BE2C (cell line): ENCODE data around the gene PRKCZ.

Source experiments
- DNase-seq: peaks from one replicate; pipeline ENCODE4 v3.0.0-alpha.2; 2020
- H3K27me3 ChIP-seq: fragments of 250-450 bp; sonication (Bioruptor Pico); 2 replicates; pipeline ENCODE4 v1.5.1; 2020; ENCODE audit warnings: mild to moderate bottlenecking
- H3K36me3 ChIP-seq: fragments of 250-450 bp; sonication (Bioruptor Pico); 2 replicates; pipeline ENCODE4 v1.5.1; 2020; ENCODE audit warnings: mild to moderate bottlenecking
- H3K4me1 ChIP-seq: fragments of 250-450 bp; sonication (Bioruptor Pico); 2 replicates; pipeline ENCODE4 v1.5.1; 2020
- H3K4me3 ChIP-seq: 2 replicates; pipeline ENCODE4 v1.5.1; 2011; ENCODE audit warnings: low read depth, low read length
- H3K9me3 ChIP-seq: fragments of 250-450 bp; sonication (Bioruptor Pico); 2 replicates; pipeline ENCODE4 v1.5.1; 2020
- CTCF ChIP-seq: IDR thresholded peaks from 2 replicates; pipeline ENCODE4 v1.5.1; 2012; ENCODE audit warnings: mild to moderate bottlenecking, low read depth, low read length

Gene PRKCZ

DNA sequence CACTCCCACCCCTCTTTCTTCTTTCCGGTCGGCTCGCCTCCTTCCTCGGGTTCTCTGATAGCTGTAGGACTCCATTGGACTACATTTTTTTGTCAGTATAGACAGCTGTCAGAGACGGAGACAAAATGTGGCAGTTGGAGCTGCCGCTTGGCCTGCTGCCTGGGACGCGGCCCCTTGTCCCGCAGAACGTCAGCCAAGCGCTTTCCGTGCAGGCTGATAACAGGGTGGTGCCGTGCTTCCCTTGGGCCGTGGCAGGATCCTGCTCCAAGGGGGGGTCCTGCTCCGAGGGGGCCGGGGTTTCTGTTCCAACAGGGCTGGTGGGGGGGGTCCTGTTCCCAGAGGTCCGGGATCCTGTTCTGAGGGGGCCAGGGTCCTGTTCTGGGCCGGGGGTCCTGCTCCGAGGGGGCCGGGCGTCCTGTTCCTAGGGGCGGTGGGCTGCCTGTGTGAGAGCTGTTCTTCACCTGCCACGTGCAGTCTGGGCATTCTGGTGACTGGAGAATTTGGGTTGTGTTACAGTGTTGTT is 182.8 kb downstream of the PRKCZ start:
- Histone ChIP-seq H3K9me3 (no peaks in the 10 kb centered on the region), H3K36me3 (no peaks in the 10 kb centered on the region), H3K4me3 (no peak overlapping the region), H3K4me1 (no peaks in the 10 kb centered on the region; the same call in 1 of the 2 replicates), H3K27me3 (no peaks in the 10 kb centered on the region)
- no peak for DNase-seq
- no peak for TF ChIP-seq CTCF

DNA sequence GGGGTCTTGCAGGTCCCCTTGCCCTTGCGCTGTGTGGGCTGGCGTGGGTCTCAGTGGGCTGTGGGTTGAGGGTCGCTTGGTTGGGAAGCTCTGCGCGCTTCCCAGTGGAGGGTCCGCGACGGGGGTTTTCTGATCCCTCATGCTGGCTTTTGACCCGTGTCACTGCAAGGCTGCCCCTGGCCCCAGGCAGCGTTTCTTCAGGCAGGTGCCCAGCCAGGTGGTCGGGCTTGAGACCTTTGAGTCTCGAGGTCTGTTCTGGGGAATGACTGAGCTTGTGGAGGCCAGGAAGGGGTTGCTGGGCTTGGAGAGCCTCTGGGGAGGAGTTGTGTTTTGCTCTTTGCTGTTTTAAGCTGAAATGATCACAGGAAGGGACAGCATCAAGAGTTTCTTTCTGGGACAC is 183.3 kb downstream of the PRKCZ start:
- Histone ChIP-seq H3K36me3 (no peaks in the 10 kb centered on the region), H3K9me3 (no peaks in the 10 kb centered on the region), H3K4me3 (no peak overlapping the region), H3K4me1 (no peaks in the 10 kb centered on the region; the same call in 1 of the 2 replicates), H3K27me3 (no peaks in the 10 kb centered on the region)
- TF ChIP-seq CTCF, result no peak
- no peak for DNase-seq

DNA sequence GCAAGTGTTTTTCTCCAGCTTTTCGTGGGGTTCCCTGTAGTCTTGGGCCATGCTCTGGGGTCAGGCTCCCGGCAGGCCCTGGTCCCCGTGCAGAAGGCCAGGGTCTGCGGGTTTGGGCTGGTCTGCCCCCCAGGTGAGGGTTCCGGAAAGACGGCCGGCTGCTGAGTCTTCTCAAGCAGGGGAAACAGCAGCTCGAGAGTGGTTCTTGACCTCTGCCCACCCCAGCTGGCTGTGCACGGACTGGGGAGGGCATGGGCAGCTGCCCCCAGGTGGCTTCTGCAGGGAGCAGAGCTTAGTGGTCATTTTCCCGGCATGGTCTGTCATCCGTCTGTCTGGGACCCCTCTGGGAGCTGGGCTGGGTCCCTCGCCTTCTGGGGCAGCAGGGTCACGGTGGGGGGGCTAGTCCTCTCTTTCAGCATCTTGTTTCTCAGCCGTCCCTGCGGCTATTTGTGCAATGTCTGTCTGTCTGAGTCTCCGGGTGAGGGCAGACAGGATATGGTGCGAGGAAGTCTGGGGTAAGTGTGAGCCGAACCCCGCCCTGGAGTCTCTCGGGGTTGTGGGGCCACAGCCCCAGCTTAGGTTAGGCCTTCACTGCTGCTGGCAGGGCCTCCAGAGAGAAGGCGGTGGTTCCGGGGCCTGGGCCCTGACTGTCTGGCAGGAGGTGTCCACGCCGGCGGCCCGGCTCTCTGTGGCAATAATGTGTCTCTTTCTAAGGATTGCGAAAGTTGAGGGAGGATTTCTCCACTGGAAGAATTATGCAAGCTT is 184.0 kb downstream of the PRKCZ start:
- no peak for TF ChIP-seq CTCF
- Histone ChIP-seq H3K27me3 (no peaks in the 10 kb centered on the region), H3K4me3 (no peak overlapping the region), H3K36me3 (no peaks in the 10 kb centered on the region), H3K4me1 (no peaks in the 10 kb centered on the region; the same call in 1 of the 2 replicates), H3K9me3 (no peaks in the 10 kb centered on the region)
- DNase-seq, result no peak

DNA sequence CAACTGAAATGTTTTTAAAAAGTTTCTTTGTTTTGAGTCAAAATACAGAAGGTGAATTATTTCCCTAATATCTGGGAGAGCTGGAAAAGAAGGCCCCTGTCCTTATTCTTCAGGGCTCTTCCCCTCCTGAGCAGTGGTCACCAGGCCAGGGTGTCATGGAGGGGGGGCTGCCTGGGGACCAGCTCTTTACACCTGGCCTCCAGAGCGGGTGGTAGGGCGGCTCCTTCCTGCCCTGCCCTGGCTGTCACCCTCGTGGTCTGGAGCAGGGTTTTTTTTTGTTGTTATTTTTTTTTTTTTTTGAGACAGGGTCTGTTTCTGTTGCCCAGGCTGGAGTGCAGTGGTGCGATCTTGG is 184.5 kb downstream of the PRKCZ start:
- Histone ChIP-seq H3K27me3 (no peaks in the 10 kb centered on the region), H3K4me1 (peaks cover 2% of the 10 kb centered on the region), H3K9me3 (no peaks in the 10 kb centered on the region), H3K36me3 (no peaks in the 10 kb centered on the region), H3K4me3 (no peak overlapping the region)
- no peak for DNase-seq
- no peak for TF ChIP-seq CTCF
